OCI-LY7 (cell line): ENCODE results near the gene XPO1.
"Not testable (repeated sequence)": the region's sequence is repeated elsewhere in the genome, so short reads cannot be mapped to it uniquely, and the experiment has no call there.

ENCODE experiments used
- EZH2phosphoT487 ChIP-seq: fragments of 200-600 bp; sonication (generic); IDR thresholded peaks from 2 replicates; pipeline ENCODE4 v1.6.1; 2018; ENCODE audit warnings: low read depth, borderline replicate concordance, mild to moderate bottlenecking, mixed run types, antibody characterized with exemption, low read length, moderate library complexity, mixed read lengths
- TF ChIP-seq, protein P1 (sequence below): fragments of 200-600 bp; sonication (generic); conservative IDR thresholded peaks from 2 replicates; pipeline ENCODE4 v1.5.1; 2014; ENCODE audit warnings: mild to moderate bottlenecking, antibody characterized with exemption, low read length, moderate library complexity, mixed read lengths

DNA sequence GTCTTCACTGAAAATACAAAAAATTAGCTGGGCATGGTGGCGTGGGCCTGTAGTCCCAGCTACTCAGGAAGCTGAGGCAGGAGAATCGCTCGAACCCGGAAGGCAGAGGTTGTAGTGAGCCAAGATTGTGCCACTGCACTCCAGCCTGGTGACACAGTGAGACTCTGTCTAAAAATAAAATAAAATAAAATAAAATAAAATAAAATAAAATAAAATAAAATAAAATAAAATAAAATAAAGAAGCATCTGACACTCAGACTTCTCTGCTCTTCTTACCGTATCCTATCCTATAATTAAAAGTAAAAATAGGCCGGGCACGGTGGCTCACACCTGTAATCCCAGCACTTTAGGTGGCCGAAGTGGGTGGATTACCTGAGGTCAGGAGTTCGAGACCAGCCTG is 46.2 kb upstream of the XPO1 start:
- TF ChIP-seq, protein P1, sequence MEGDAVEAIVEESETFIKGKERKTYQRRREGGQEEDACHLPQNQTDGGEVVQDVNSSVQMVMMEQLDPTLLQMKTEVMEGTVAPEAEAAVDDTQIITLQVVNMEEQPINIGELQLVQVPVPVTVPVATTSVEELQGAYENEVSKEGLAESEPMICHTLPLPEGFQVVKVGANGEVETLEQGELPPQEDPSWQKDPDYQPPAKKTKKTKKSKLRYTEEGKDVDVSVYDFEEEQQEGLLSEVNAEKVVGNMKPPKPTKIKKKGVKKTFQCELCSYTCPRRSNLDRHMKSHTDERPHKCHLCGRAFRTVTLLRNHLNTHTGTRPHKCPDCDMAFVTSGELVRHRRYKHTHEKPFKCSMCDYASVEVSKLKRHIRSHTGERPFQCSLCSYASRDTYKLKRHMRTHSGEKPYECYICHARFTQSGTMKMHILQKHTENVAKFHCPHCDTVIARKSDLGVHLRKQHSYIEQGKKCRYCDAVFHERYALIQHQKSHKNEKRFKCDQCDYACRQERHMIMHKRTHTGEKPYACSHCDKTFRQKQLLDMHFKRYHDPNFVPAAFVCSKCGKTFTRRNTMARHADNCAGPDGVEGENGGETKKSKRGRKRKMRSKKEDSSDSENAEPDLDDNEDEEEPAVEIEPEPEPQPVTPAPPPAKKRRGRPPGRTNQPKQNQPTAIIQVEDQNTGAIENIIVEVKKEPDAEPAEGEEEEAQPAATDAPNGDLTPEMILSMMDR: not testable (repeated sequence)
- TF ChIP-seq EZH2phosphoT487: not testable (repeated sequence)
